ENCODE results near the gene B4GAT1. TPM values are rescaled to one million over a fixed set of nuclear protein-coding genes. Genes with fewer than 3 reads are reported as not detected.
A peak's percentile ranks its signal among the peaks of the same experiment; 100 is the strongest.

B4GAT1 gene
- total and polyA plus RNA-seq, 2 of the 13 experiments (the other 11 are each of a cell fraction or from before 2014, with no cell fraction given), result 40.4 to 109 TPM

DNA sequence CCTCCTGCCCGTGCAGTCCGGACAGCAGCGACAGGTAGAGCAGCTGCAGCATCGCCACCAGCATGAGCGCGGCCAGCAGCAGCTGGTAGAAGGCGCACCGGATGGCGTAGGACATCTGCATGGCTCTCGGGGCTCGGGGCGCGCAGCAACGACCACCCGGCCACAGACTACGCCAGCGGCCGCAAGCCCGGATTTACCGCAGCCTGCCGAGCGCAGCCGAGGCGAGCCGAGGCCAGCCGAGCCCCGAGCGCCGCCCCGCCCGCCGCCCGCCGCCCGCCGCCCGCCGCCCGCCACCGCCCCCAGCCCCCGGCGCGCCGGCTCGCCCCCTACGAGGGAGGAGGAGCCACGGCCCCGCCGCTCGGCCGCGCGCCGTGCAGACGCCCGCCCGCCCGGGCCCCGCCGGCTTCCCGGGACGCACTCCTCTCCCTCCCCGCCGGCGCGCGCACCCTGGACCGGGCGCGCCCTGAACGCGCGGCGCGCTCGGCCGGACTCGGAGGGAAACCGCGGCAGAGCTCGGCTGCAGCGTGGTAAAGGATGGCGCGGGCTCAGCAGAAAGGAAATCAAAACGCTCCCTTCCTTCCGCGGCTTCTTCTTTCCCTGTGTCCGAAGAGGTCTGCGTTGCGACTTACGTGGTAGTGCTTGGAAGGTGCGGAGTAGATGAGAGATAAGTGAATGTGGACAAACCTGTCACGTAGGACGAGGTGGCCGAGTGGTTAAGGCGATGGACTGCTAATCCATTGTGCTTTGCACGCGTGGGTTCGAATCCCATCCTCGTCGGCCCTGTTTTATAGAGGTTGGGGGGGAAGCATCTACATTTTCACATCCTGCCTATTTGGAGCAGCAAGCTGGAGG is at the start of gene B4GAT1 (continued):
- TF ChIP-seq ELF3 (CRISPR knock-in tag; IDR thresholded peaks at IDR 0.05) (no peak), PRPF4 (IDR thresholded peaks at IDR 0.05; ENCODE audit: low read depth, low read length, poor library complexity, severe bottlenecking) (no peak), ATF7 (IDR thresholded peaks at IDR 0.05) (no peak), ATF7 (CRISPR knock-in tag; IDR thresholded peaks at IDR 0.05) (no peak), NFRKB (IDR thresholded peaks at IDR 0.05) (no peak), HOXA3 (CRISPR knock-in tag; IDR thresholded peaks at IDR 0.05) (peak; percentile 68), ONECUT2 (CRISPR knock-in tag; IDR thresholded peaks at IDR 0.05) (no peak), ZIK1 (CRISPR knock-in tag; IDR thresholded peaks at IDR 0.05; ENCODE audit: borderline replicate concordance, low read depth) (0 out of 2 replicates have a peak, but pooled peaks have one; percentile 23), ZFY (CRISPR knock-in tag; IDR thresholded peaks at IDR 0.05) (no peak; the same call in 1 of the 2 replicates), ZNF263 (CRISPR knock-in tag; IDR thresholded peaks at IDR 0.05) (no peak), TCF7 (IDR thresholded peaks at IDR 0.05; ENCODE audit: low read depth) (no peak), ZFP90 (CRISPR knock-in tag; IDR thresholded peaks at IDR 0.05; ENCODE audit: borderline replicate concordance) (no peak), ERF (CRISPR knock-in tag; IDR thresholded peaks at IDR 0.05) (no peak)
- TF ChIP-seq, protein P1, sequence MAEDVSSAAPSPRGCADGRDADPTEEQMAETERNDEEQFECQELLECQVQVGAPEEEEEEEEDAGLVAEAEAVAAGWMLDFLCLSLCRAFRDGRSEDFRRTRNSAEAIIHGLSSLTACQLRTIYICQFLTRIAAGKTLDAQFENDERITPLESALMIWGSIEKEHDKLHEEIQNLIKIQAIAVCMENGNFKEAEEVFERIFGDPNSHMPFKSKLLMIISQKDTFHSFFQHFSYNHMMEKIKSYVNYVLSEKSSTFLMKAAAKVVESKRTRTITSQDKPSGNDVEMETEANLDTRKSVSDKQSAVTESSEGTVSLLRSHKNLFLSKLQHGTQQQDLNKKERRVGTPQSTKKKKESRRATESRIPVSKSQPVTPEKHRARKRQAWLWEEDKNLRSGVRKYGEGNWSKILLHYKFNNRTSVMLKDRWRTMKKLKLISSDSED (CRISPR knock-in tag; IDR thresholded peaks at IDR 0.05), result no peak
- TF ChIP-seq, protein P2, sequence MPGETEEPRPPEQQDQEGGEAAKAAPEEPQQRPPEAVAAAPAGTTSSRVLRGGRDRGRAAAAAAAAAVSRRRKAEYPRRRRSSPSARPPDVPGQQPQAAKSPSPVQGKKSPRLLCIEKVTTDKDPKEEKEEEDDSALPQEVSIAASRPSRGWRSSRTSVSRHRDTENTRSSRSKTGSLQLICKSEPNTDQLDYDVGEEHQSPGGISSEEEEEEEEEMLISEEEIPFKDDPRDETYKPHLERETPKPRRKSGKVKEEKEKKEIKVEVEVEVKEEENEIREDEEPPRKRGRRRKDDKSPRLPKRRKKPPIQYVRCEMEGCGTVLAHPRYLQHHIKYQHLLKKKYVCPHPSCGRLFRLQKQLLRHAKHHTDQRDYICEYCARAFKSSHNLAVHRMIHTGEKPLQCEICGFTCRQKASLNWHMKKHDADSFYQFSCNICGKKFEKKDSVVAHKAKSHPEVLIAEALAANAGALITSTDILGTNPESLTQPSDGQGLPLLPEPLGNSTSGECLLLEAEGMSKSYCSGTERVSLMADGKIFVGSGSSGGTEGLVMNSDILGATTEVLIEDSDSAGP (CRISPR knock-in tag; IDR thresholded peaks at IDR 0.05; ENCODE audit: borderline replicate concordance), result no peak; the same call in 1 of the 2 replicates
- TF ChIP-seq, protein P3, sequence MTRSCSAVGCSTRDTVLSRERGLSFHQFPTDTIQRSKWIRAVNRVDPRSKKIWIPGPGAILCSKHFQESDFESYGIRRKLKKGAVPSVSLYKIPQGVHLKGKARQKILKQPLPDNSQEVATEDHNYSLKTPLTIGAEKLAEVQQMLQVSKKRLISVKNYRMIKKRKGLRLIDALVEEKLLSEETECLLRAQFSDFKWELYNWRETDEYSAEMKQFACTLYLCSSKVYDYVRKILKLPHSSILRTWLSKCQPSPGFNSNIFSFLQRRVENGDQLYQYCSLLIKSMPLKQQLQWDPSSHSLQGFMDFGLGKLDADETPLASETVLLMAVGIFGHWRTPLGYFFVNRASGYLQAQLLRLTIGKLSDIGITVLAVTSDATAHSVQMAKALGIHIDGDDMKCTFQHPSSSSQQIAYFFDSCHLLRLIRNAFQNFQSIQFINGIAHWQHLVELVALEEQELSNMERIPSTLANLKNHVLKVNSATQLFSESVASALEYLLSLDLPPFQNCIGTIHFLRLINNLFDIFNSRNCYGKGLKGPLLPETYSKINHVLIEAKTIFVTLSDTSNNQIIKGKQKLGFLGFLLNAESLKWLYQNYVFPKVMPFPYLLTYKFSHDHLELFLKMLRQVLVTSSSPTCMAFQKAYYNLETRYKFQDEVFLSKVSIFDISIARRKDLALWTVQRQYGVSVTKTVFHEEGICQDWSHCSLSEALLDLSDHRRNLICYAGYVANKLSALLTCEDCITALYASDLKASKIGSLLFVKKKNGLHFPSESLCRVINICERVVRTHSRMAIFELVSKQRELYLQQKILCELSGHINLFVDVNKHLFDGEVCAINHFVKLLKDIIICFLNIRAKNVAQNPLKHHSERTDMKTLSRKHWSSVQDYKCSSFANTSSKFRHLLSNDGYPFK (CRISPR knock-in tag; IDR thresholded peaks at IDR 0.05; ENCODE audit: borderline replicate concordance), result no peak
- TF ChIP-seq, protein P4, sequence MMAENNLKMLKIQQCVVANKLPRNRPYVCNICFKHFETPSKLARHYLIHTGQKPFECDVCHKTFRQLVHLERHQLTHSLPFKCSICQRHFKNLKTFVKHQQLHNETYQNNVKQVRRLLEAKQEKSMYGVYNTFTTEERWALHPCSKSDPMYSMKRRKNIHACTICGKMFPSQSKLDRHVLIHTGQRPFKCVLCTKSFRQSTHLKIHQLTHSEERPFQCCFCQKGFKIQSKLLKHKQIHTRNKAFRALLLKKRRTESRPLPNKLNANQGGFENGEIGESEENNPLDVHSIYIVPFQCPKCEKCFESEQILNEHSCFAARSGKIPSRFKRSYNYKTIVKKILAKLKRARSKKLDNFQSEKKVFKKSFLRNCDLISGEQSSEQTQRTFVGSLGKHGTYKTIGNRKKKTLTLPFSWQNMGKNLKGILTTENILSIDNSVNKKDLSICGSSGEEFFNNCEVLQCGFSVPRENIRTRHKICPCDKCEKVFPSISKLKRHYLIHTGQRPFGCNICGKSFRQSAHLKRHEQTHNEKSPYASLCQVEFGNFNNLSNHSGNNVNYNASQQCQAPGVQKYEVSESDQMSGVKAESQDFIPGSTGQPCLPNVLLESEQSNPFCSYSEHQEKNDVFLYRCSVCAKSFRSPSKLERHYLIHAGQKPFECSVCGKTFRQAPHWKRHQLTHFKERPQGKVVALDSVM (CRISPR knock-in tag; IDR thresholded peaks at IDR 0.05), result no peak
- TF ChIP-seq, protein P5, sequence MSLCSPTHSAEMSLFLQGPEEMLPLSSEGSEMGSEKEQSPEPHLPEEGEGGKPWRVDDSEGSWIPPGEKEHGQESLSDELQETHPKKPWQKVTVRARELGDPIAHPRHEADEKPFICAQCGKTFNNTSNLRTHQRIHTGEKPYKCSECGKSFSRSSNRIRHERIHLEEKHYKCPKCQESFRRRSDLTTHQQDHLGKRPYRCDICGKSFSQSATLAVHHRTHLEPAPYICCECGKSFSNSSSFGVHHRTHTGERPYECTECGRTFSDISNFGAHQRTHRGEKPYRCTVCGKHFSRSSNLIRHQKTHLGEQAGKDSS (CRISPR knock-in tag; IDR thresholded peaks at IDR 0.05; ENCODE audit: borderline replicate concordance, low read depth), result 0 out of 2 replicates have a peak, but pooled peaks have one; percentile 0
